ENCODE results near the gene ATXN1.

Gene ATXN1

DNA sequence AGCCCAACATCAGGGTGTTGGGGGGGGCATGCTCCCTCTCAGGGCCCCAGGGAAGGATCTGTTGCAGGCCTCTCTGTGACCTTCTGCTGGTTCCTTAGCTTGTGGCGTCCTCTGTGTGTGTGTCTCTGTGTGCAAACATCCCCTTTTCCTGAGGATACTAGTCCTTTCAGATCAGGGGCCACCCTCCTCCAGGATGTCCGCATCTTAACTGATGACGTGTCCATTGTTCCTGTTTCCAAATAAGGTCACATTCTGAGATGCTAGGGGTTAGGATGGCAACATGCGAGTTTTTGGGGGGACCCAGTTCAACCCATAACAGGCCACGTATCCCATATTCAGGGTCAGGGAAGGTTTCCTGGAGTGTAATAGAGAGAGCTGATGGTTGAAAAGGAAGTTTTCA lies 482.0 kb downstream of the ATXN1 start:
- Histone ChIP-seq H3K36me3 (ENCODE audit: control insufficient read depth, insufficient read depth, low read length) (no peaks in the 10 kb centered on the region), H3K4me3 (replicated peaks; ENCODE audit: low read depth, low read length) (no peak overlapping the region), H3K27me3 (replicated peaks; ENCODE audit: control insufficient read depth, insufficient read depth, low read length) (no peaks in the 10 kb centered on the region)
- TF ChIP-seq, protein P1, sequence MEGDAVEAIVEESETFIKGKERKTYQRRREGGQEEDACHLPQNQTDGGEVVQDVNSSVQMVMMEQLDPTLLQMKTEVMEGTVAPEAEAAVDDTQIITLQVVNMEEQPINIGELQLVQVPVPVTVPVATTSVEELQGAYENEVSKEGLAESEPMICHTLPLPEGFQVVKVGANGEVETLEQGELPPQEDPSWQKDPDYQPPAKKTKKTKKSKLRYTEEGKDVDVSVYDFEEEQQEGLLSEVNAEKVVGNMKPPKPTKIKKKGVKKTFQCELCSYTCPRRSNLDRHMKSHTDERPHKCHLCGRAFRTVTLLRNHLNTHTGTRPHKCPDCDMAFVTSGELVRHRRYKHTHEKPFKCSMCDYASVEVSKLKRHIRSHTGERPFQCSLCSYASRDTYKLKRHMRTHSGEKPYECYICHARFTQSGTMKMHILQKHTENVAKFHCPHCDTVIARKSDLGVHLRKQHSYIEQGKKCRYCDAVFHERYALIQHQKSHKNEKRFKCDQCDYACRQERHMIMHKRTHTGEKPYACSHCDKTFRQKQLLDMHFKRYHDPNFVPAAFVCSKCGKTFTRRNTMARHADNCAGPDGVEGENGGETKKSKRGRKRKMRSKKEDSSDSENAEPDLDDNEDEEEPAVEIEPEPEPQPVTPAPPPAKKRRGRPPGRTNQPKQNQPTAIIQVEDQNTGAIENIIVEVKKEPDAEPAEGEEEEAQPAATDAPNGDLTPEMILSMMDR (IDR thresholded peaks at IDR 0.05; ENCODE audit: insufficient read depth, low read length, poor library complexity, severe bottlenecking) = no peak
- no peak for DNase-seq (ENCODE audit: extremely low read depth, insufficient read length)

DNA sequence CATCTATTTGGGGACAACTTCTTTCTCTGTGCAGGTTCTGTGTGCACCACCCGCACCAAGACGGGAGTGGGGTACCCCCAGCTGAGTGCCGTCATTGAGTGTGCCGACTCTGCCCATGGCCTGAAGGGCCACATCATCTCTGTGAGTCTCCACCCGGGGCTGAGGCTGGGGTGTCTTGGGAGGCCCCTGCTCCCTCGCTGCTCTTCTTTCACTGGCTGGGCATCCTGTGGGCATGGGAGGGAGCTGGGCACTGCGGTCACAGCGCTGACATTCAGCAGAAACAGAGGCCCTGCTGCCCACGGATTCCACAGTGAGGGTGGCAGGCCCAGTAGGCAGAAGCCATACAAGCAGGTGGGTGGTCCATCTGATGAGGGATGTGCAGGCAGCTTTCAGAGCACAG lies 482.5 kb downstream of the ATXN1 start:
- Histone ChIP-seq H3K4me3 (replicated peaks; ENCODE audit: low read depth, low read length) (no peak overlapping the region), H3K36me3 (ENCODE audit: control insufficient read depth, insufficient read depth, low read length) (no peaks in the 10 kb centered on the region), H3K27me3 (replicated peaks; ENCODE audit: control insufficient read depth, insufficient read depth, low read length) (no peaks in the 10 kb centered on the region)
- DNase-seq (ENCODE audit: extremely low read depth, insufficient read length) = no peak
- TF ChIP-seq, protein P1 (IDR thresholded peaks at IDR 0.05; ENCODE audit: insufficient read depth, low read length, poor library complexity, severe bottlenecking) = no peak

DNA sequence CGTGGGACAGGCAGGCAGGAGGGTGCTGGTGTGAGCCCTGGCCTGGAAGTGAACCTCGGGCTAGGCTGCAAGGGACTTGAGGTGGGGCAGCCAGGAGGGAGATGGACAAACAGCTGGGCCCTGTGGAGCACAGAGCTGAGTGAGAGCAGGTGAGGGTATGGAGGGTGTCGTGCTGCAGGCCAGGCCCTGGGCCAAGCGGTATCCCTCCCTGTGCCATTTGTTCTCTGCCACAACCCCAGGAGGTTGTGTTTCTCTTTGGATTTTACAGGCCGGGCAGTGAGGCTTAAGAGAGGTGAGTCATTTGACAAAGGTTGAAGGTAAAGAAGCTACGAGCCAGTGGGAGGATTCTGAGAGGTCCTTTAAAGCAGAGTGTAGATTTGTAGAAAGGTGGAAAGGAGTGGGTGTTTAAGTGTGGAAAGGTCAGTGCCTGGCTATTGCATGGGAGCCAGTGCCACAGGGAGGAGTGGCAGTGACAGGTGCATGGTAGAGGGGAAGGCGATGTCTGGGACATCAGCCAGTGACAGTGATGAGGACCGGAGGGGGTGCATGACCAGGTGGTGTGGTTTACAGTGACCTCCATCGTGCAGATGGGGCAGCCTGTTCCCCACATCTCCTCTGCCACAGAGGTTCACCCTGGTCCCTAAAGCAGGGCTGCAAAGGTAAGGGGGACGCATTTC lies 483.1 kb downstream of the ATXN1 start:
- TF ChIP-seq, protein P1 (IDR thresholded peaks at IDR 0.05; ENCODE audit: insufficient read depth, low read length, poor library complexity, severe bottlenecking) = no peak
- H3K27me3 ChIP-seq (replicated peaks; ENCODE audit: control insufficient read depth, insufficient read depth, low read length) = no peaks in the 10 kb centered on the region
- H3K4me3 ChIP-seq (replicated peaks; ENCODE audit: low read depth, low read length) = no peak overlapping the region
- no peaks in the 10 kb centered on the region for H3K36me3 ChIP-seq (ENCODE audit: control insufficient read depth, insufficient read depth, low read length)
- DNase-seq (ENCODE audit: extremely low read depth, insufficient read length) = no peak

DNA sequence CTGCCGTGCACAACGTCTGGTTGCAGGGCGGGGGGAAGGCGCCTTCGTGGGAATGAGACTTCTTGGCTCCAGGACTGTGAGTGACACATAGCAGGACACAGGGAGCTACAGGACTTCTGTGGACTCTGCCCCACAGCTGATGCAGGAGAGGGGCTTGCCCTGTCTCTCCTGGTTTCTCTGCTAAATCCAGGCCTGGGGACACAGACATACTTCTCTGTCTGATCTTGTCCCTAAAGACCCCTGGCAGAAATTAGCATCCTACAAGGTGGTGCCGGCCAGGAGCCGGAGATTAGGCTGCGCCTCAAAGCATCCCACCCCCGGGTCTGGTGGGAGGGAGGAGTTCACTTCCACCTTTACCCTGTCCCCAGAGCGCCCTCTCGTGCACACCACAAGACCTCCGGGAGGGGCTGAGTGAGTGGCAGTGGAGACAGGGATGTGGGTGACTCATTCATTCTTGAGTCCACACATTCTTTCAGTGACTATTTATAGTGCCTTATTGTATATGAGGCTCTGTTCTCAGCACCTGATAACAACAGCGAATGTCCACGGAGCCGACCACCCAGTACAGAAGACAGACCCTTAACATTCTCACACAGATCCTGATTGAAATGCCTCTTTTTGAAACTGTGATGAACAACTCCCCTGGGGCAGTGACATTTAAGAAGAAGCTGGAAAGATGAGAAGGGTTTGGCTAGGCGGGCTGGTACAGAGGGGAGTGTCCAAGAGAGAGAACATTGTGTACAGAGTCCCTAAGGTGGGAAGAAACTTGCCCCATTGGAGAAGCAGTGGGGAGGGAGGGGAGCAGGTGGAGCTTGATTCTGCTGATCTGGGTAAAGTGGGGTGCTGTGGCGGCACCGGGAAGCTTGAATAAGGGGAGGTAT lies 483.9 kb downstream of the ATXN1 start:
- Histone ChIP-seq H3K36me3 (ENCODE audit: control insufficient read depth, insufficient read depth, low read length) (no peaks in the 10 kb centered on the region), H3K27me3 (replicated peaks; ENCODE audit: control insufficient read depth, insufficient read depth, low read length) (no peaks in the 10 kb centered on the region), H3K4me3 (replicated peaks; ENCODE audit: low read depth, low read length) (no peak overlapping the region)
- no peak for DNase-seq (ENCODE audit: extremely low read depth, insufficient read length)
- TF ChIP-seq, protein P1 (IDR thresholded peaks at IDR 0.05; ENCODE audit: insufficient read depth, low read length, poor library complexity, severe bottlenecking) = peak; percentile 55

DNA sequence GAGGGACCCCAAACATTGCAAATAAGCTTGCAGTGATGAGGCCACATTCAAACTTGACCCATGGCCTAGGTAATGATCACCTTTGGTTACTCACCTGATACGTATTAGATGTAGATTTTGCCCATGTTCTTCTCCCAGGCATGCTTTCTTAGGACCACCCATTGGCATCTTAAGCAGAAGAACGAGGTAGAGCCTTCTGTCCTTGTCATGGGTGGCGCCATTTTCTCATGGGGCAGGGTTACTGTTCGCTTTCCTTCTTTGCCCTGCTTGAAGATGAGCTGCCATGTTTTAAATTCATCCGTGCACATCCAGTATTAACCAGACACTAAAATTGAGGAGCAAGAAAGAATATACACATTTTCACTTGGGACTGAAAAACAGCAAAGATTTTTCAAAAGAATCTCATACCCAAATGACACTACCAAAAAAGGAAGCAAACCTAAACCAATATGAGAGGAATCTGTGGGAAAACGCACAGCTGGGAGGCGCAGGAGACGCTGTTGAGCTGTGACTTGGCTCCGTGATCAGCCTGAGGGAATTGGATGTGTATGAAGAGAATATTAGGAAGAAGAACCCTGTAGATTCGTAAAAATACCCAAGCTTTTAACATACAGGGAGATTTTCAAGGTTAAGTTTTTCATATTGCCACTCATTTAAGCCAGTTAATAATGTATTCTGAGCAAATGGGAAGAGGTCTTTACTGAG lies 486.2 kb downstream of the ATXN1 start:
- no peaks in the 10 kb centered on the region; the same call in 1 of the 2 replicates for H3K27me3 ChIP-seq (replicated peaks; ENCODE audit: control insufficient read depth, insufficient read depth, low read length)
- no peak for DNase-seq (ENCODE audit: extremely low read depth, insufficient read length)
- TF ChIP-seq, protein P1 (IDR thresholded peaks at IDR 0.05; ENCODE audit: insufficient read depth, low read length, poor library complexity, severe bottlenecking) = no peak

More for the DNA sequence above, 486.2 kb downstream of the ATXN1 start:
- no peaks in the 10 kb centered on the region for H3K36me3 ChIP-seq (ENCODE audit: control insufficient read depth, insufficient read depth, low read length)
- H3K4me3 ChIP-seq (replicated peaks; ENCODE audit: low read depth, low read length) = no peak overlapping the region
